GM12865 (cell line): ENCODE data around the gene NEK2.

Experiments
- DNase-seq: peaks from one replicate; pipeline ENCODE4 v3.0.0; 2010; ENCODE audit warnings: low read depth
- H3K4me3 ChIP-seq: 2 replicates; pipeline ENCODE4 v1.5.1; 2011; ENCODE audit warnings: mild to moderate bottlenecking, low read depth, low read length, control low read depth
- CTCF ChIP-seq: IDR thresholded peaks from 2 replicates; pipeline ENCODE4 v1.5.1; 2011; ENCODE audit warnings: low read length, control low read depth, low read depth, inconsistent platforms; ENCODE audit not compliant: insufficient read depth; ENCODE audit errors: missing control alignments

The NEK2 gene

GRCh38 chr1:211642870-211643269 lies 32.6 kb downstream of the NEK2 start:
- DNase-seq, result no peak
- H3K4me3 ChIP-seq, result no peak overlapping the region
- TF ChIP-seq CTCF, result no peak

- no peak for TF ChIP-seq CTCF
- DNase-seq, result no peak
- no peak overlapping the region for H3K4me3 ChIP-seq
These were observed 33.5 kb downstream of the NEK2 start for GRCh38 chr1:211641942-211642341.

- no peak overlapping the region for H3K4me3 ChIP-seq
- DNase-seq, result no peak
- no peak for TF ChIP-seq CTCF
These were observed 34.2 kb downstream of the NEK2 start for GRCh38 chr1:211641044-211641800.

- no peak for TF ChIP-seq CTCF
These were observed 35.2 kb downstream of the NEK2 start for GRCh38 chr1:211640301-211640630.

GRCh38 chr1:211639475-211640300 lies 35.7 kb downstream of the NEK2 start:
- DNase-seq, result no peak
- no peak overlapping the region for H3K4me3 ChIP-seq
- no peak for TF ChIP-seq CTCF

More at GRCh38 chr1:211640301-211640630, 35.2 kb downstream of the NEK2 start:
- no peak overlapping the region for H3K4me3 ChIP-seq
- DNase-seq, result no peak

GRCh38 chr1:211638689-211639101 lies 36.7 kb downstream of the NEK2 start:
- no peak overlapping the region for H3K4me3 ChIP-seq
- no peak for DNase-seq
- no peak for TF ChIP-seq CTCF

- no peak overlapping the region for H3K4me3 ChIP-seq
- DNase-seq, result no peak
- TF ChIP-seq CTCF, result no peak
These were observed 37.2 kb downstream of the NEK2 start for GRCh38 chr1:211638246-211638645.
